T follicular helper cell (primary cell): Measurements from ENCODE around the gene JTB.
"Not testable (repeated sequence)": the region's sequence is repeated elsewhere in the genome, so short reads cannot be mapped to it uniquely, and the experiment has no call there.

Experiments used
- DNase-seq: peaks from one replicate; pipeline ENCODE4 v3.0.0-alpha.2; 2020; ENCODE audit warnings: low read depth
- total RNA-seq, 2 experiments: gene quantifications; one replicate each; lab custom pipeline; 2026; lab: John Stamatoyannopoulos, UW

Gene JTB
- 17.4 to 26.8 reads per million in 2 experiments for total RNA-seq

GRCh38 chr1:153977250-153978240, at the start of gene JTB:
Gene JTB (minus strand): TSS chr1:153977674. CDS start chr1:153977252, 422 bp downstream.
- DNase-seq = peak; percentile 81

GRCh38 chr1:154019940-154020339, 42.5 kb upstream of the JTB start:
- no peak for DNase-seq

- DNase-seq = no peak
Observed at GRCh38 chr1:154019269-154019668, 41.8 kb upstream of the JTB start.

- no peak for DNase-seq
Observed at GRCh38 chr1:154014154-154014907, 36.9 kb upstream of the JTB start.

- DNase-seq = not testable (repeated sequence)
Observed at GRCh38 chr1:154012543-154012942, 35.1 kb upstream of the JTB start.

GRCh38 chr1:154012129-154012528, 34.7 kb upstream of the JTB start:
- DNase-seq = no peak

GRCh38 chr1:154006136-154006535, 28.7 kb upstream of the JTB start:
- no peak for DNase-seq

GRCh38 chr1:154000420-154000819, 22.9 kb upstream of the JTB start:
- no peak for DNase-seq

- DNase-seq = not testable (repeated sequence)
Observed at GRCh38 chr1:153996882-153997281, 19.4 kb upstream of the JTB start.

GRCh38 chr1:153995640-153996039, 18.2 kb upstream of the JTB start:
- no peak for DNase-seq

GRCh38 chr1:153995202-153995601, 17.7 kb upstream of the JTB start:
- no peak for DNase-seq

- no peak for DNase-seq
Observed at GRCh38 chr1:153991806-153992205, 14.3 kb upstream of the JTB start.

- no peak for DNase-seq
Observed at GRCh38 chr1:153991151-153991630, 13.7 kb upstream of the JTB start.

- peak; percentile 84 for DNase-seq
Observed at GRCh38 chr1:153990468-153991150, 13.1 kb upstream of the JTB start, which contains the start of gene RPS27. Gene RPS27 (plus strand): TSS chr1:153990762. CDS start chr1:153990797, 35 bp downstream.

GRCh38 chr1:153987621-153988020, 10.1 kb upstream of the JTB start:
- DNase-seq = no peak

GRCh38 chr1:153985941-153986761, 8.7 kb upstream of the JTB start, which contains the start of gene RAB13:
Gene RAB13 (minus strand): TSS chr1:153986339. CDS start chr1:153986236, 103 bp downstream.
- no peak for DNase-seq

- no peak for DNase-seq
Observed at GRCh38 chr1:153985341-153985912, 8.0 kb upstream of the JTB start.

- no peak for DNase-seq
Observed at GRCh38 chr1:153984123-153984894, 6.8 kb upstream of the JTB start.

GRCh38 chr1:153981735-153982134, 4.3 kb upstream of the JTB start:
- not testable (repeated sequence) for DNase-seq

GRCh38 chr1:153979091-153979490, 1.6 kb upstream of the JTB start:
- not testable (repeated sequence) for DNase-seq
